ENCODE measurements around the gene PRKCZ.

PRKCZ gene

DNA sequence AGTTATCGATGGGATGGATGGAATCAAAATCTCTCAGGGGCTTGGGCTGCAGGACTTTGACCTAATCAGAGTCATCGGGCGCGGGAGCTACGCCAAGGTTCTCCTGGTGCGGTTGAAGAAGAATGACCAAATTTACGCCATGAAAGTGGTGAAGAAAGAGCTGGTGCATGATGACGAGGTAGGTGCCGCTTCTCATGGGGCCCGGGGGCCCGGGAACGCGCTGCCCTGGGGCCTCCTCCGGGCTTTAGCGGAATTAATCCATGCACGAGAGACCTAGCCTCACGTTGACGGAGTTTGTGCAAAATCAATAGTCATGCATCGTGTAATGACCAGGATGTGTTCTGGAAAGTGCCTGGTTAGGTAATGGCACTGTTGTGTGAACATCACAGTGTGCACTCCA, 100.6 kb downstream of the PRKCZ start:
- TF ChIP-seq, protein P1, sequence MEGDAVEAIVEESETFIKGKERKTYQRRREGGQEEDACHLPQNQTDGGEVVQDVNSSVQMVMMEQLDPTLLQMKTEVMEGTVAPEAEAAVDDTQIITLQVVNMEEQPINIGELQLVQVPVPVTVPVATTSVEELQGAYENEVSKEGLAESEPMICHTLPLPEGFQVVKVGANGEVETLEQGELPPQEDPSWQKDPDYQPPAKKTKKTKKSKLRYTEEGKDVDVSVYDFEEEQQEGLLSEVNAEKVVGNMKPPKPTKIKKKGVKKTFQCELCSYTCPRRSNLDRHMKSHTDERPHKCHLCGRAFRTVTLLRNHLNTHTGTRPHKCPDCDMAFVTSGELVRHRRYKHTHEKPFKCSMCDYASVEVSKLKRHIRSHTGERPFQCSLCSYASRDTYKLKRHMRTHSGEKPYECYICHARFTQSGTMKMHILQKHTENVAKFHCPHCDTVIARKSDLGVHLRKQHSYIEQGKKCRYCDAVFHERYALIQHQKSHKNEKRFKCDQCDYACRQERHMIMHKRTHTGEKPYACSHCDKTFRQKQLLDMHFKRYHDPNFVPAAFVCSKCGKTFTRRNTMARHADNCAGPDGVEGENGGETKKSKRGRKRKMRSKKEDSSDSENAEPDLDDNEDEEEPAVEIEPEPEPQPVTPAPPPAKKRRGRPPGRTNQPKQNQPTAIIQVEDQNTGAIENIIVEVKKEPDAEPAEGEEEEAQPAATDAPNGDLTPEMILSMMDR (IDR thresholded peaks at IDR 0.05; ENCODE audit: low read depth, low read length) = no peak
- DNase-seq (ENCODE audit: low read depth, low spot score) = no peak
- in situ Hi-C loops (cut with HindIII; ENCODE audit: low sequenced_read_pairs) = no loop called here
- no peak overlapping the region for H3K4me3 ChIP-seq (ENCODE audit: low read depth, low read length)

DNA sequence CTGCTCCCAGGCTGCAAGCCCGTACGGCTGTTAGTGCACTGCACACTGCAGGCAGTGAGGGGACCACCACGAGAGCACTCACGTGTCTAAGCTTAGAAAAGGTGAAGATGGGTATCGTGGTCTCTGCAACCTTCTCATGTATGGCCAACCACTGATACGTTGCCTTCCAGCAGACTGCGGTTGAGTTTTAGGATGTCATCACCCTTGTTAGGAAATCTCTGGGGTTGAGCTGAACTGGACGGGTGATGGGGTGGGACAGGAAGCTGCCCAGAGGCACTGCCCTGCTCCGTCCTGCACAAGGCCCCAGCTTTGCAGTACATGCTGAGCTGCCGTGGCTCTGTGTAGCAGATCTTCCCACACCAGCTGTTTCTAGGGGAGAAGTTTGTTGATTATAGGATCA, 101.0 kb downstream of the PRKCZ start:
- H3K4me3 ChIP-seq (ENCODE audit: low read depth, low read length) = no peak overlapping the region
- TF ChIP-seq, protein P1 (IDR thresholded peaks at IDR 0.05; ENCODE audit: low read depth, low read length) = no peak
- in situ Hi-C loops (cut with HindIII; ENCODE audit: low sequenced_read_pairs) = no loop called here
- DNase-seq (ENCODE audit: low read depth, low spot score) = no peak

DNA sequence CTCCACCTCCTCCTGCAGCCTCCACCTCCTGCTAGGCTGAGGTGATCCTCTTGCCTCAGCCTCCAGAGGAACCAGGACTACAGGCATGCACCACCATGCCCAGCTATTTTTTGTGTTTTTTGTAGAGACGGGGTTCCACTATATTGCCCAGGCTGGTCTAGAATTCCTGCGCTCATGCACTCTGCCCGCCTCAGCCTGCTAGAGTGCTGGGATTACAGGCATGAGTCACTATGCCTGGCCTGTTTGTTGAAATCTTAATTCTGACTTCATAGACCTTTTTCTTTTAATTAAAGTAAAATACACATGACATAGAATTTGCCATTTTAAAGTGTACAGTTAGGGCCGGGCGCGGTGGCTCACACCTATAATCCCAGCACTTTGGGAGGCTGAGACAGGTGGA, 101.7 kb downstream of the PRKCZ start:
- TF ChIP-seq, protein P1 (IDR thresholded peaks at IDR 0.05; ENCODE audit: low read depth, low read length) = no peak
- DNase-seq (ENCODE audit: low read depth, low spot score) = no peak
- in situ Hi-C loops (cut with HindIII; ENCODE audit: low sequenced_read_pairs) = no loop called here
- no peak overlapping the region for H3K4me3 ChIP-seq (ENCODE audit: low read depth, low read length)

DNA sequence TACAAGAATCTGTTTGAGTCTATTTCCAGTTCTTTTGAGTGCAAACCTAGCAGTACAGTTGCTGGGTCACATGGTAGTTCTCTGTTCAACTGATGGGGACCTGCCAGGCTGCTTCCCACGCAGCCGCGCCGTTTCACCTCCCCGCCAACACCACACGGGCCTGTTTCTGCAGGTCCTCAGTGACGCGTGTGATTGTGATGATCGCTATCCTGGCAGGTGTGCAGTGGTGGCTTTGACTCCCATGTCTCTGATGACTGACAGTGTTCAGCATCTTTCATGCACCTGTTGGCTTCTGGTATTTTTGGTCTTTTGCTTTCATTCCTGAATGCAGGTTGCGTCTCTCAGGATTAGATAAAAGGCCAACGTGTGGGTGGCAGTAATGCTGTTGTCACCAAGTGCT, 102.7 kb downstream of the PRKCZ start:
- TF ChIP-seq, protein P1 (IDR thresholded peaks at IDR 0.05; ENCODE audit: low read depth, low read length) = no peak
- in situ Hi-C loops (cut with HindIII; ENCODE audit: low sequenced_read_pairs) = no loop called here
- H3K4me3 ChIP-seq (ENCODE audit: low read depth, low read length) = no peak overlapping the region
- DNase-seq (ENCODE audit: low read depth, low spot score) = no peak

DNA sequence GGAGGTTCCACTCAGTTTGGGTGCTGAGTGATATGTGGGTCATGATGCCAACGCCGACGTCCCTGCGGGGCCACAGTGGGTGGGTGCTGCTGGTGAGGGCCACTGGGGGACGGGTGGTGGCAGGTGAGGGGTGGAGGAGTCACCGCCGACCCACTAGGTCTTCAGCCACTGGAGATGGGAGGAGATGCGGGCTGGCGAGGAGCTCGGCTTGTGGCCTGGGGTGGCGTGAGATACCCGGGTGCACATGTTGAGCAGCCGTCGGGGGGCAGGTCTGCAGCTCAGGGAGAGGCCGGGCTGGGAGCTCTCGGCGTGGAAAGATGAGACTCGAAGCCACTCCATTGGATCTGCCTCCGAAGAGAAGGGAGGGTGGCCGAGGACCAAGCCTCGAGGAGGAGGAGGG, 103.8 kb downstream of the PRKCZ start:
- DNase-seq (ENCODE audit: low read depth, low spot score) = no peak
- in situ Hi-C loops (cut with HindIII; ENCODE audit: low sequenced_read_pairs) = no loop called here
- TF ChIP-seq, protein P1 (IDR thresholded peaks at IDR 0.05; ENCODE audit: low read depth, low read length) = no peak
- H3K4me3 ChIP-seq (ENCODE audit: low read depth, low read length) = no peak overlapping the region

DNA sequence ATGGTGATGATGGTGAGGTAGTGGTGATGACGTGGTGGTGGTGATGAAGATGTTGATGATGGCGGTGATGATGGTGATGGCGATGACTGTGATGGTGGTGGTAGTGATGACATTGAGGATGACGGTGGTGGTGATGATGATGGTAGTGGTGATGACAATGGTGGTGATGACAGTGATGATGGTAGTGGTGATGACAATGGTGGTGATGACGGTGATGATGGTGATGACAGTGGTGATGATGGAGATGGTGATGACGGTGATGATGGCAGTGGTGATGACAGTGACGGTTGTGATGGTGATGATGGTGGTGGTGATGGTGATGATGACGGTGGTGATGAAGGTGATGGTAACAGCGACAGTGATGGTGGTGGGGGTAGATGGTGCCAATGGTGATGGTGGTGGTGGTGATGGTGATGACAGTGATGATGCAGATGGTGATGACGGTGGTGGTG, 105.0 kb downstream of the PRKCZ start:
- in situ Hi-C loops (cut with HindIII; ENCODE audit: low sequenced_read_pairs) = no loop called here
- TF ChIP-seq, protein P1 (IDR thresholded peaks at IDR 0.05; ENCODE audit: low read depth, low read length) = no peak
- DNase-seq (ENCODE audit: low read depth, low spot score) = no peak
- no peak overlapping the region for H3K4me3 ChIP-seq (ENCODE audit: low read depth, low read length)

DNA sequence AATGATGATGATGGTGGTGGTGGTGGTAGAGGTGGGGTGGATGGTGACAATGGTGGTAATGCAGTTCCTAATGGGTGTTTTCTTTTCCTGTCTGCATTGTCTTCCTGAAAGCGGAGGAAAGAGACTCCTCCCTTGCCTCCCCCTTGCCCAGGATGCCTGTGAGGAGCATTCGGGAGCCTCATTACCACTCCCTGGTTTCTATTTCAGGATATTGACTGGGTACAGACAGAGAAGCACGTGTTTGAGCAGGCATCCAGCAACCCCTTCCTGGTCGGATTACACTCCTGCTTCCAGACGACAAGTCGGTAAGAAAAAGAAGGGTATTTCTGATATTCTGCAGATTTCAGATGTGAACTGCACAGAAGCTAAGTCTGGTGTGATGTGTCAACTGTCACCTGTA, 105.6 kb downstream of the PRKCZ start:
- in situ Hi-C loops (cut with HindIII; ENCODE audit: low sequenced_read_pairs) = no loop called here
- no peak for DNase-seq (ENCODE audit: low read depth, low spot score)
- TF ChIP-seq, protein P1 (IDR thresholded peaks at IDR 0.05; ENCODE audit: low read depth, low read length) = no peak
- no peak overlapping the region for H3K4me3 ChIP-seq (ENCODE audit: low read depth, low read length)

Measured in astrocyte of the spinal cord (primary cell).